Keratinocyte (primary cell): ENCODE data around the gene LY9. TPM values are rescaled to one million over a fixed set of nuclear protein-coding genes. Genes with fewer than 3 reads are reported as not detected.

Experiments used
- DNase-seq: peaks from one replicate; pipeline ENCODE4 v3.0.0-alpha.2; 2011; ENCODE audit warnings: low read depth, missing footprints, low spot score
- FAIRE-seq: peaks from 2 replicates; lab custom pipeline; 2011; peaks lifted over from hg19 to GRCh38; lab: Jason Lieb, UNC
- H2AFZ ChIP-seq: 2 replicates; pipeline ENCODE4 v1.6.0; 2012; ENCODE audit warnings: low read length, control low read depth, inconsistent platforms; ENCODE audit not compliant: control insufficient read depth
- H3K27ac ChIP-seq: 2 replicates; pipeline ENCODE4 v1.5.1; 2011; ENCODE audit warnings: low read length; ENCODE audit not compliant: control insufficient read depth, insufficient read depth
- H3K27me3 ChIP-seq: 3 replicates; pipeline ENCODE4 v1.6.0; 2011; ENCODE audit warnings: low read length; ENCODE audit not compliant: control insufficient read depth, insufficient read depth; ENCODE audit errors: extremely low read depth
- H3K36me3 ChIP-seq, 2 experiments: 2 replicates in 1 of 2; 3 replicates in 1 of 2; pipeline ENCODE4 v1.5.1; 2011; ENCODE audit warnings: low read length in 2 of 2, mild to moderate bottlenecking in 1 of 2; ENCODE audit not compliant: control insufficient read depth in 2 of 2, insufficient read depth in 2 of 2; ENCODE audit errors: extremely low read depth in 1 of 2
- H3K4me1 ChIP-seq: 3 replicates; pipeline ENCODE4 v1.5.1; 2011; ENCODE audit warnings: low read length; ENCODE audit not compliant: control insufficient read depth, insufficient read depth; ENCODE audit errors: extremely low read depth
- H3K4me2 ChIP-seq: 3 replicates; pipeline ENCODE4 v1.6.0; 2011; ENCODE audit warnings: low read depth, low read length; ENCODE audit not compliant: control insufficient read depth, insufficient read depth; ENCODE audit errors: extremely low read depth
- H3K4me3 ChIP-seq, 3 experiments: fragments of 200-600 bp in 1 of 3; sonication (generic) in 1 of 3; 2 replicates in 2 of 3; 3 replicates in 1 of 3; pipeline ENCODE4 v1.5.1; 2011 to 2016; ENCODE audit warnings: low read length in 3 of 3, mild to moderate bottlenecking in 3 of 3, control low read depth in 2 of 3, inconsistent platforms in 1 of 3, low read depth in 1 of 3, mixed read lengths in 1 of 3, mixed run types in 1 of 3, moderate library complexity in 1 of 3; ENCODE audit not compliant: control insufficient read depth in 2 of 3, insufficient read depth in 2 of 3; ENCODE audit errors: extremely low read depth in 1 of 3
- H3K79me2 ChIP-seq: 2 replicates; pipeline ENCODE4 v1.6.0; 2012; ENCODE audit warnings: low read length; ENCODE audit not compliant: control insufficient read depth, insufficient read depth
- H3K9ac ChIP-seq: 3 replicates; pipeline ENCODE4 v1.6.0; 2011; ENCODE audit warnings: low read length; ENCODE audit not compliant: control insufficient read depth, insufficient read depth; ENCODE audit errors: extremely low read depth
- H3K9me1 ChIP-seq: 3 replicates; pipeline ENCODE4 v1.6.0; 2011; ENCODE audit warnings: low read length; ENCODE audit not compliant: control insufficient read depth, insufficient read depth; ENCODE audit errors: extremely low read depth
- H3K9me3 ChIP-seq: 2 replicates; pipeline ENCODE4 v1.5.1; 2012; ENCODE audit warnings: low read depth, low read length; ENCODE audit not compliant: control insufficient read depth
- H4K20me1 ChIP-seq: 3 replicates; pipeline ENCODE4 v1.6.0; 2011; ENCODE audit warnings: low read length; ENCODE audit not compliant: control insufficient read depth, insufficient read depth; ENCODE audit errors: extremely low read depth
- CTCF ChIP-seq, 3 experiments: IDR thresholded peaks in 1 of 3; conservative IDR thresholded peaks in 1 of 3; optimal IDR thresholded peaks in 1 of 3; 2 replicates in 2 of 3; 3 replicates in 1 of 3; pipeline versions ENCODE3 to v1.5.1; 2011; ENCODE audit warnings: low read length in 3 of 3, mild to moderate bottlenecking in 3 of 3, moderate library complexity in 2 of 3, control low read depth in 1 of 3, inconsistent platforms in 1 of 3; ENCODE audit not compliant: insufficient read depth in 2 of 3; ENCODE audit errors: extremely low read depth in 1 of 3
- EZH2 ChIP-seq: IDR thresholded peaks from one replicate; pipeline ENCODE4 v1.6.1; 2012; ENCODE audit warnings: inconsistent platforms, mild to moderate bottlenecking, low read length, moderate library complexity
- dilution Hi-C: fragments of 300-500 bp; cut with MboI; formaldehyde crosslinking; loops from one replicate; pipeline ENCODE4 v1.7.0; 2020; ENCODE audit warnings: low sequenced_read_pairs; ENCODE audit not compliant: extremely low pct_ligation_motif_present
- polyA plus RNA-seq, 5 experiments: library from polyadenylated mRNA; depleted of rRNA in 3 of 5; stranded (reverse) in 3 of 5; stranded (forward) in 1 of 5; unstranded in 1 of 5; fragments of >200 nt; gene quantifications; 1 replicate in 1 of 5; 2 replicates in 3 of 5; 3 replicates in 1 of 5; pipeline versions ENCODE4 v1.2.1 to v1.2.3, GENCODE V29; 2011 to 2012; ENCODE audit warnings: missing spikeins in 2 of 5, low read depth in 1 of 5, low replicate concordance in 1 of 5

The LY9 gene
- polyA plus RNA-seq, 1 donor (not counting 4 experiments of a cell fraction or from before 2014, with no cell fraction given), result not detected

DNA sequence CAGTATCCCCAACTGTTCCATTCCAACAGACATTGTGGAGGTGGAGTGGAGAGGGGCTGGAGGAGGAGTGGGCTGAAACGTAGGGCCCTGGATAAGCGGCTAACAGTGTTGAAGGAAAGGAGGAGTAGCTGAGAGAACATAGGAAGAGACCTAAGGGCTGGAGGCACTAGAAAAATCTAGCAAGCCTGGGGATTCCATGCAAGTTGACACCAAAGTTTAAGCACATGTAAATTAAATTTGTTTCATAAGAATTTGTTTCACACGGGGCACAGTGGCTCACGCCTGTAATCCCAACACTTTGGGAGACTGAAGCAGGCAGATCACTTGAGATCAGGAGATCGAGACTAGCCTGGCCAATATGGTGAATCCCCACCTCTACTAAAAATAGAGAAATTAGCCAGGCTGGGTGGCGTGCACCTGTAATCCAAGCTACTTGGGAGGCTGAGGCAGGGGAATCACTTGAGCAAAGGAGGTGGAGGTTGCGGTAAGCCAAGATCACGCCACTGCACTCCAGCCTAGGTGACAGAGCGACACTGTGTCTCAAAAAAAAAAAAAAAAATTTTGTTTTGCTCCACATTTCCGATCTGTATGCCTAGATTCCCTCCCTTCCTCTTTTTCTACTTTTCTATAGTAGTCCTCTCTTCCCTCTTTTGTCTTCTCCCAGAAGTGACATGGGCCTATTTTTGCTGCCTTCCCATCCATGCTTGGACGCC lies 67.2 kb downstream of the LY9 start:
- H3K9me1 ChIP-seq, result no peaks in the 10 kb centered on the region
- dilution Hi-C loops, result no loop called here
- H4K20me1 ChIP-seq, result no peaks in the 10 kb centered on the region
- H3K4me3 ChIP-seq, result no peak overlapping the region
- FAIRE-seq (no peak), DNase-seq (no peak)
- H3K79me2 ChIP-seq, result no peaks in the 10 kb centered on the region
- no peak overlapping the region for H3K9ac ChIP-seq
- TF ChIP-seq CTCF (optimal IDR thresholded peaks at IDR 0.05 in 1 of 3, IDR thresholded peaks at IDR 0.05 in 1 of 3, conservative IDR thresholded peaks at IDR 0.05 in 1 of 3; ENCODE audit: extremely low read depth in 1 of 3, insufficient read depth in 2 of 3, low read length in 3 of 3) (no peak), EZH2 (no peak)
- H3K27ac ChIP-seq, result no peak overlapping the region
- H2AFZ ChIP-seq, result no peak overlapping the region
- H3K4me1 ChIP-seq, result no peaks in the 10 kb centered on the region
- H3K9me3 ChIP-seq, result no peaks in the 10 kb centered on the region
- H3K36me3 ChIP-seq, result no peaks in the 10 kb centered on the region
- H3K4me2 ChIP-seq, result no peak overlapping the region
- H3K27me3 ChIP-seq, result no peaks in the 10 kb centered on the region

- Histone ChIP-seq H3K36me3 (no peaks in the 10 kb centered on the region), H3K27ac (no peak overlapping the region), H4K20me1 (no peaks in the 10 kb centered on the region), H3K9me1 (no peaks in the 10 kb centered on the region), H3K4me1 (no peaks in the 10 kb centered on the region), H3K9me3 (no peaks in the 10 kb centered on the region), H2AFZ (no peak overlapping the region), H3K79me2 (no peaks in the 10 kb centered on the region), H3K4me2 (no peak overlapping the region), H3K27me3 (no peaks in the 10 kb centered on the region), H3K9ac (no peak overlapping the region), H3K4me3 (no peak overlapping the region)
- dilution Hi-C loops, result no loop called here
- FAIRE-seq (no peak), DNase-seq (no peak)
- TF ChIP-seq CTCF (optimal IDR thresholded peaks at IDR 0.05 in 1 of 3, IDR thresholded peaks at IDR 0.05 in 1 of 3, conservative IDR thresholded peaks at IDR 0.05 in 1 of 3; ENCODE audit: extremely low read depth in 1 of 3, insufficient read depth in 2 of 3, low read length in 3 of 3), result no peak
- no peak for TF ChIP-seq EZH2
These were observed 67.8 kb downstream of the LY9 start for GRCh38 chr1:160863774-160864131.
